SIG-M5 treated with dmso at 0.1 percent for 504 hours (cell line): ENCODE results near the gene AFDN.

ENCODE experiments used
- DNase-seq: peaks from one replicate; lab custom pipeline; 2025; ENCODE audit not compliant: unreplicated experiment; lab: John Stamatoyannopoulos, UW

The AFDN gene

GRCh38 chr6:167826896-167827582, at the start of gene AFDN:
TSS of gene AFDN (plus strand) at chr6:167826911. CDS start at chr6:167827133, 222 bp downstream.
- no peak for DNase-seq

GRCh38 chr6:167778497-167779128, 48.1 kb upstream of the AFDN start:
- peak; percentile 1 for DNase-seq

- no peak for DNase-seq
These were observed 47.4 kb upstream of the AFDN start for GRCh38 chr6:167779129-167779992.

- no peak for DNase-seq
These were observed 46.6 kb upstream of the AFDN start for GRCh38 chr6:167779993-167780655.

GRCh38 chr6:167781066-167781767, 45.5 kb upstream of the AFDN start:
- no peak for DNase-seq

- no peak for DNase-seq
These were observed 44.8 kb upstream of the AFDN start for GRCh38 chr6:167781868-167782267.

- DNase-seq: no peak
These were observed 43.8 kb upstream of the AFDN start for GRCh38 chr6:167782698-167783517.

GRCh38 chr6:167786853-167787675, 39.6 kb upstream of the AFDN start:
- no peak for DNase-seq

GRCh38 chr6:167787896-167788562, 38.7 kb upstream of the AFDN start:
- DNase-seq: no peak

GRCh38 chr6:167788563-167788903, 38.2 kb upstream of the AFDN start:
- no peak for DNase-seq

GRCh38 chr6:167789358-167789757, 37.4 kb upstream of the AFDN start:
- no peak for DNase-seq

- no peak for DNase-seq
These were observed 35.5 kb upstream of the AFDN start for GRCh38 chr6:167791091-167791779.

- DNase-seq: peak; percentile 49
These were observed 34.8 kb upstream of the AFDN start for GRCh38 chr6:167791780-167792478.

- no peak for DNase-seq
These were observed 33.3 kb upstream of the AFDN start for GRCh38 chr6:167793421-167793820.

GRCh38 chr6:167794161-167795157, 32.3 kb upstream of the AFDN start:
- DNase-seq: no peak

- DNase-seq: no peak
These were observed 31.3 kb upstream of the AFDN start for GRCh38 chr6:167795321-167795811.
